Anterior cingulate cortex (tissue), 58 donors: ENCODE measurements around the gene COL6A2.

Experiments
- DNase-seq, 58 donors: peaks; one replicate each; lab custom pipeline; 2025; lab: John Stamatoyannopoulos, UW

COL6A2 gene

GRCh38 chr21:46110499-46111192 lies 12.7 kb downstream of the COL6A2 start:
- DNase-seq = peak in 7 of 58 donors; percentile 10 to 66 (median 22)

- no peak for DNase-seq
Observed at GRCh38 chr21:46111193-46111571, 13.3 kb downstream of the COL6A2 start.

GRCh38 chr21:46111857-46112724 lies 14.2 kb downstream of the COL6A2 start:
- no peak for DNase-seq

- no peak for DNase-seq
Observed at GRCh38 chr21:46112725-46113215, 14.9 kb downstream of the COL6A2 start.

- no peak for DNase-seq
Observed at GRCh38 chr21:46113497-46114176, 15.7 kb downstream of the COL6A2 start.

- no peak for DNase-seq
Observed at GRCh38 chr21:46114963-46115362, 17.1 kb downstream of the COL6A2 start.

- no peak for DNase-seq
Observed at GRCh38 chr21:46115441-46116188, 17.7 kb downstream of the COL6A2 start.

GRCh38 chr21:46116189-46116775 lies 18.4 kb downstream of the COL6A2 start:
- no peak for DNase-seq

- DNase-seq = no peak
Observed at GRCh38 chr21:46116776-46117585, 19.1 kb downstream of the COL6A2 start.

GRCh38 chr21:46117586-46118315 lies 19.8 kb downstream of the COL6A2 start:
- no peak for DNase-seq

GRCh38 chr21:46118316-46119143 lies 20.6 kb downstream of the COL6A2 start:
- no peak for DNase-seq

GRCh38 chr21:46119144-46119636 lies 21.3 kb downstream of the COL6A2 start:
- no peak for DNase-seq

GRCh38 chr21:46119637-46120271 lies 21.8 kb downstream of the COL6A2 start:
- DNase-seq = no peak

- no peak for DNase-seq
Observed at GRCh38 chr21:46120301-46121285, 22.7 kb downstream of the COL6A2 start.
